ENCODE measurements around the gene GBP7.

GRCh38 chr1:89133747-89134146 is 42.1 kb downstream of the GBP7 start:
- TF ChIP-seq CTCF (IDR thresholded peaks at IDR 0.05; ENCODE audit: borderline replicate concordance, extremely low read depth, low read length, poor library complexity, severe bottlenecking) (no peak), EZH2 (IDR thresholded peaks at IDR 0.05; ENCODE audit: borderline replicate concordance, low read depth, low read length, severe bottlenecking) (no peak)

Data from DND-41 (cell line).